Stomach (tissue), 9 donors: ENCODE results near the gene SAP130. TPM values are rescaled to one million over a fixed set of nuclear protein-coding genes. Genes with fewer than 3 reads are reported as not detected.

Source experiments
- DNase-seq, 2 donors: peaks; one replicate each; pipeline versions ENCODE4 v3.0.0 to v3.0.0-alpha.2; 2013 to 2019
- H3K27ac ChIP-seq, 5 donors: fragments of 200-600 bp in 4 of 5; sonication (generic) in 4 of 5; one replicate each; pipeline ENCODE4 v1.5.1; 2013 to 2019; ENCODE audit warnings: mild to moderate bottlenecking in 1 of 5, moderate library complexity in 1 of 5
- H3K27me3 ChIP-seq, 3 donors: fragments of 200-600 bp; sonication (generic); one replicate each; pipeline ENCODE4 v1.5.1; 2017 to 2019; ENCODE audit warnings: mixed run types in 1 of 3
- H3K36me3 ChIP-seq, 4 donors: fragments of 200-600 bp; sonication (generic); 1 replicate in 3 of 4; 2 replicates in 1 of 4; pipeline ENCODE4 v1.5.1; 2016 to 2019
- H3K4me1 ChIP-seq, 4 donors: fragments of 200-600 bp; sonication (generic); one replicate each; pipeline ENCODE4 v1.5.1; 2016 to 2019
- H3K4me3 ChIP-seq, 4 donors: fragments of 200-600 bp; sonication (generic) in 3 of 4; one replicate each; pipeline ENCODE4 v1.5.1; 2016 to 2019; ENCODE audit warnings: mild to moderate bottlenecking in 1 of 4
- H3K9me3 ChIP-seq, 4 donors: fragments of 200-600 bp; sonication (generic); one replicate each; pipeline ENCODE4 v1.5.1; 2016 to 2019
- CTCF ChIP-seq, 7 experiments: fragments of 450-650 bp in 4 of 7; fragments of 200-600 bp in 3 of 7; sonication (generic) in 3 of 7; IDR thresholded peaks; one replicate each; pipeline ENCODE4 v1.5.1; 2016 to 2019; ENCODE audit warnings: antibody characterized with exemption in 7 of 7, control low read depth in 2 of 7, mild to moderate bottlenecking in 1 of 7
- EP300 ChIP-seq: sonication (generic); formaldehyde crosslinking; IDR thresholded peaks from one replicate; pipeline ENCODE4 v1.6.1; 2017; ENCODE audit warnings: antibody characterized with exemption
- POLR2A ChIP-seq, 4 donors: fragments of 450-650 bp; IDR thresholded peaks; one replicate each; pipeline ENCODE4 v1.6.1; 2016; ENCODE audit warnings: antibody characterized with exemption in 4 of 4, control low read depth in 2 of 4, mild to moderate bottlenecking in 1 of 4, moderate library complexity in 1 of 4
- POLR2AphosphoS5 ChIP-seq, 3 donors: sonication (generic); formaldehyde crosslinking; IDR thresholded peaks; one replicate each; pipeline ENCODE4 v1.6.1; 2016; ENCODE audit warnings: antibody characterized with exemption in 3 of 3
- WGBS, 5 donors: extraction: QIAGEN DNeasy Blood & Tissue Kit in 3 of 5; methylation state at CpG; one replicate each; pipeline versions ENCODE4 v1.1.5 to v1.1.7; 2013 to 2018; 5-methylcytosine and 5-hydroxymethylcytosine counted together
- intact Hi-C: fragments of 100-400 bp; cut with DNase I; formaldehyde crosslinking; loops from one replicate; pipeline ENCODE4 v1.15.1; 2023; ENCODE audit warnings: low total_unique reads
- polyA plus RNA-seq, 3 donors: library from polyadenylated mRNA; stranded (reverse); fragments of 200-250 nt; gene quantifications; one replicate each; pipeline ENCODE4 v1.2.3, GENCODE V29; 2013
- total RNA-seq, 5 donors: library from RNA; depleted of rRNA; stranded (reverse); fragments of >200 nt; gene quantifications; one replicate each; pipeline versions ENCODE4 v1.1.0 to v1.2.3, GENCODE V29; 2014 to 2016
- donor health status: healthy with polysubstance abuse.
- donor health status: Bipolar disorder and iron deficiency.
- donor health status: healthy.

SAP130 gene
- total and polyA plus RNA-seq, 8 donors, result 4.8 to 42.0 (median 7.4) TPM

GRCh38 chr2:128064353-128064752 is 36.5 kb upstream of the SAP130 start:
- Histone ChIP-seq H3K27me3 (no peaks in the 10 kb centered on the region), H3K9me3 (no peaks in the 10 kb centered on the region), H3K27ac (no peak overlapping the region), H3K4me3 (no peak overlapping the region), H3K36me3 (no peaks in the 10 kb centered on the region), H3K4me1 (no peaks in the 10 kb centered on the region)
- intact Hi-C loops, result no loop called here
- no peak for DNase-seq
- TF ChIP-seq EP300 (no peak), CTCF (IDR thresholded peaks at IDR 0.05) (no peak), POLR2AphosphoS5 (IDR thresholded peaks at IDR 0.05) (no peak), POLR2A (IDR thresholded peaks at IDR 0.05) (no peak)
- WGBS, 5 donors, result 90 to 100% (median 96%) methylated on average over 1 of the region's 1 CpG

GRCh38 chr2:128062571-128062970 is 34.7 kb upstream of the SAP130 start:
- H3K9me3 ChIP-seq, result no peaks in the 10 kb centered on the region
- no peaks in the 10 kb centered on the region for H3K36me3 ChIP-seq
- TF ChIP-seq CTCF (IDR thresholded peaks at IDR 0.05) (no peak), POLR2AphosphoS5 (IDR thresholded peaks at IDR 0.05) (no peak), POLR2A (IDR thresholded peaks at IDR 0.05) (no peak), EP300 (no peak)
- intact Hi-C loops, result no loop called here
- no peak for DNase-seq
- H3K4me1 ChIP-seq, result no peaks in the 10 kb centered on the region
- no peaks in the 10 kb centered on the region for H3K27me3 ChIP-seq
- H3K4me3 ChIP-seq, result no peak overlapping the region
- WGBS, 5 donors, result 82 to 98% (median 92%) methylated on average over 7 to 8 of the region's 8 CpGs
- no peak overlapping the region for H3K27ac ChIP-seq

- Histone ChIP-seq H3K27me3 (peaks cover 0 to 12% (median 0%) of the 10 kb centered on the region in 3 donors), H3K4me3 (no peak overlapping the region), H3K36me3 (no peaks in the 10 kb centered on the region), H3K9me3 (peaks cover 0 to 2% (median 0%) of the 10 kb centered on the region in 4 donors), H3K27ac (no peak overlapping the region), H3K4me1 (no peaks in the 10 kb centered on the region)
- WGBS, 5 donors, result 39 to 72% (median 58%) methylated on average over 1 to 2 of the region's 2 CpGs
- no peak for DNase-seq
- intact Hi-C loops, result no loop called here
- no peak for TF ChIP-seq EP300
- TF ChIP-seq CTCF (IDR thresholded peaks at IDR 0.05), result no peak
- no peak for TF ChIP-seq POLR2AphosphoS5 (IDR thresholded peaks at IDR 0.05)
These were observed 30.3 kb upstream of the SAP130 start for GRCh38 chr2:128058114-128058513.

GRCh38 chr2:128057334-128057733 is 29.5 kb upstream of the SAP130 start:
- no peak for DNase-seq
- peaks cover 0 to 2% (median 0%) of the 10 kb centered on the region in 4 donors for H3K9me3 ChIP-seq
- intact Hi-C loops, result no loop called here
- H3K36me3 ChIP-seq, result no peaks in the 10 kb centered on the region
- H3K4me3 ChIP-seq, result no peak overlapping the region
- H3K27me3 ChIP-seq, result peaks cover 0 to 12% (median 0%) of the 10 kb centered on the region in 3 donors
- TF ChIP-seq POLR2AphosphoS5 (IDR thresholded peaks at IDR 0.05) (no peak), POLR2A (IDR thresholded peaks at IDR 0.05) (no peak), CTCF (IDR thresholded peaks at IDR 0.05) (no peak), EP300 (no peak)
- no peaks in the 10 kb centered on the region for H3K4me1 ChIP-seq
- H3K27ac ChIP-seq, result no peak overlapping the region
- WGBS, 5 donors, result 57 to 78% (median 73%) methylated on average over 3 of the region's 3 CpGs
